ENCODE measurements around the gene ATP9B. TPM values are rescaled to one million over a fixed set of nuclear protein-coding genes. Genes with fewer than 3 reads are reported as not detected.

Gene ATP9B
- total and polyA plus RNA-seq, 8 donors: 29.2 to 41.5 (median 38.3) TPM

- H3K4me3 ChIP-seq: no peak overlapping the region
- peaks cover 0 to 5% of the 10 kb centered on the region in 2 donors for H3K4me1 ChIP-seq
- H3K27ac ChIP-seq: no peak overlapping the region
- DNase-seq (peak in 1 of 4 donors; percentile 70), ATAC-seq (no peak)
- no peaks in the 10 kb centered on the region for H3K27me3 ChIP-seq
- H3K9me3 ChIP-seq: no peaks in the 10 kb centered on the region
- intact Hi-C loops (cut with DNase I): no loop called here
- TF ChIP-seq, protein P1, sequence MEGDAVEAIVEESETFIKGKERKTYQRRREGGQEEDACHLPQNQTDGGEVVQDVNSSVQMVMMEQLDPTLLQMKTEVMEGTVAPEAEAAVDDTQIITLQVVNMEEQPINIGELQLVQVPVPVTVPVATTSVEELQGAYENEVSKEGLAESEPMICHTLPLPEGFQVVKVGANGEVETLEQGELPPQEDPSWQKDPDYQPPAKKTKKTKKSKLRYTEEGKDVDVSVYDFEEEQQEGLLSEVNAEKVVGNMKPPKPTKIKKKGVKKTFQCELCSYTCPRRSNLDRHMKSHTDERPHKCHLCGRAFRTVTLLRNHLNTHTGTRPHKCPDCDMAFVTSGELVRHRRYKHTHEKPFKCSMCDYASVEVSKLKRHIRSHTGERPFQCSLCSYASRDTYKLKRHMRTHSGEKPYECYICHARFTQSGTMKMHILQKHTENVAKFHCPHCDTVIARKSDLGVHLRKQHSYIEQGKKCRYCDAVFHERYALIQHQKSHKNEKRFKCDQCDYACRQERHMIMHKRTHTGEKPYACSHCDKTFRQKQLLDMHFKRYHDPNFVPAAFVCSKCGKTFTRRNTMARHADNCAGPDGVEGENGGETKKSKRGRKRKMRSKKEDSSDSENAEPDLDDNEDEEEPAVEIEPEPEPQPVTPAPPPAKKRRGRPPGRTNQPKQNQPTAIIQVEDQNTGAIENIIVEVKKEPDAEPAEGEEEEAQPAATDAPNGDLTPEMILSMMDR (IDR thresholded peaks at IDR 0.05): no peak
- peaks cover 0 to 35% of the 10 kb centered on the region in 2 donors for H3K36me3 ChIP-seq
Observed at GRCh38 chr18:79416677-79417052, 347.5 kb downstream of the ATP9B start.

GRCh38 chr18:79418236-79418635 lies 349.0 kb downstream of the ATP9B start:
- no peak for ATAC-seq
- no peak overlapping the region for H3K27ac ChIP-seq
- TF ChIP-seq, protein P1 (IDR thresholded peaks at IDR 0.05): no peak
- intact Hi-C loops (cut with DNase I): no loop called here
- H3K36me3 ChIP-seq: peaks cover 0 to 26% of the 10 kb centered on the region in 2 donors
- H3K27me3 ChIP-seq: no peaks in the 10 kb centered on the region
- H3K9me3 ChIP-seq: no peaks in the 10 kb centered on the region
- peak in 1 of 4 donors; percentile 73 for DNase-seq
- H3K4me3 ChIP-seq: no peak overlapping the region
- H3K4me1 ChIP-seq: peaks cover 0 to 9% of the 10 kb centered on the region in 2 donors

DNA sequence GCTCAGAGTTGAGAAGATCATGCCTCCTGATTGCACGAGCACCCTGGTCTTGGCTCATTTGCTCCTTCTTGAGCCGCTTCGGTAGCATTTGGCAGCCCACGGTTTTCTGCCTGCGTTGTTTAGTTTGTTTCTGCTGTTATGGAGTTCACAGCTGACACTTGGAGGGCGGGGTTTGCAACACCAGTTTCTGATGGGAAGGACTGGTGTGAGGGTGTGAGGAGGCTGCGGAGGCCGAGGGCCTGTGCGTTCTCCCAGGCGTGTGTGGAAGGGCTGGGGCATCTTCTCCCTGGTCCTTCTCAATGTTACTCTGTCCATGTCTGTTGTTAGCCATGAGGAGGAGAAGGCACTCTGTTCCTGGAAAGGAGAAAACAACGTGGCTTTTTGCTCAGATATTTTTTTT lies 349.4 kb downstream of the ATP9B start:
- DNase-seq: peak in 1 of 4 donors; percentile 30
- Histone ChIP-seq H3K36me3 (peaks cover 0 to 22% of the 10 kb centered on the region in 2 donors), H3K9me3 (no peaks in the 10 kb centered on the region), H3K27ac (no peak overlapping the region), H3K27me3 (no peaks in the 10 kb centered on the region), H3K4me1 (peaks cover 0 to 9% of the 10 kb centered on the region in 2 donors), H3K4me3 (no peak overlapping the region)
- intact Hi-C loops (cut with DNase I): no loop called here
- ATAC-seq: no peak
- TF ChIP-seq, protein P1 (IDR thresholded peaks at IDR 0.05): no peak

DNA sequence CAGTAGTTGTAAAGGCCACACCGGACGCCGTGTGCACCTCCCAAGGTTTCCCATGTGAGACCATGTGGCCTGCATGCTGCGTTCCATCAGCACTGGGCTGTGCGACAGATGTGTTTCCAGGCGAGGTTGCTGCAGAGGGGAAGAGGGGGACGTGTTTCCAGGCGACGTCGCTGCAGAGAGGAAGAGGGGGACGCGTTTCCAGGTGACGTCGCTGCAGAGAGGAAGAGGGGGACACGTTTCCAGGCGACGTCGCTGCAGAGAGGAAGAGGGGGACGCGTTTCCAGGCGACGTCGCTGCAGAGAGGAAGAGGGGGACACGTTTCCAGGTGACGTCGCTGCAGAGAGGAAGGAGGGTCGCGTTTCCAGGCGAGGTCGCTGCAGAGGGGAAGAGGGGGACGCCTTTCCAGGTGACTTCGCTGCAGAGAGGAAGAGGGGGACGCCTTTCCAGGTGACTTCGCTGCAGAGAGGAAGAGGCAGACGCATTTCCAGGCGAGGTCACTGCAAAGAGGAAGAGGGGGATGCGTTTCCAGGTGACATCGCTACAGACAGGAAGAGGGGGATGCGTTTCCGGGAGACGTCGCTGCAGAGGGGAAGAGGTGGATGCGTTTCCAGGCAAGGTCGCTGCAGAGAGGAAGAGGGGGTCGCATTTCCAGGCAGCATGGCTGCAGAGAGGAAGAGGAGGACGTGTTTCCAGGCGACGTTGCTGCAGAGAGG lies 351.0 kb downstream of the ATP9B start:
- TF ChIP-seq, protein P1 (IDR thresholded peaks at IDR 0.05): no peak
- Histone ChIP-seq H3K27me3 (no peaks in the 10 kb centered on the region), H3K4me1 (peaks cover 0 to 9% of the 10 kb centered on the region in 2 donors), H3K4me3 (no peak overlapping the region), H3K27ac (no peak overlapping the region), H3K36me3 (peaks cover 0 to 17% of the 10 kb centered on the region in 2 donors), H3K9me3 (no peaks in the 10 kb centered on the region)
- intact Hi-C loops (cut with DNase I): no loop called here
- ATAC-seq (no peak), DNase-seq (peak in 1 of 4 donors; percentile 55)

GRCh38 chr18:79421275-79421857 lies 352.2 kb downstream of the ATP9B start:
- DNase-seq: peak in 1 of 4 donors; percentile 74
- intact Hi-C loops (cut with DNase I): no loop called here
- no peaks in the 10 kb centered on the region for H3K9me3 ChIP-seq
- TF ChIP-seq, protein P1 (IDR thresholded peaks at IDR 0.05): no peak
- peaks cover 0 to 19% of the 10 kb centered on the region in 2 donors for H3K36me3 ChIP-seq
- peaks cover 0 to 9% of the 10 kb centered on the region in 2 donors for H3K4me1 ChIP-seq
- H3K4me3 ChIP-seq: no peak overlapping the region
- ATAC-seq: no peak
- H3K27me3 ChIP-seq: no peaks in the 10 kb centered on the region
- no peak overlapping the region for H3K27ac ChIP-seq
